Esophagus muscularis mucosa (tissue), 4 donors: ENCODE results near the gene PAX6. TPM values are rescaled to one million over a fixed set of nuclear protein-coding genes. Genes with fewer than 3 reads are reported as not detected.
A peak's percentile ranks its signal among the peaks of the same experiment; 100 is the strongest.

Experiments used
- DNase-seq: peaks from one replicate; pipeline ENCODE4 v3.0.0-alpha.2; 2017; ENCODE audit errors: extremely low spot score
- H3K27ac ChIP-seq, 4 donors: fragments of 200-600 bp; sonication (generic); replicated peaks in 1 of 4; 1 replicate in 3 of 4; 2 replicates in 1 of 4; pipeline ENCODE4 v1.5.1; 2016 to 2019; ENCODE audit warnings: mild to moderate bottlenecking in 1 of 4
- H3K27me3 ChIP-seq, 4 donors: fragments of 200-600 bp; sonication (generic); one replicate each; pipeline versions ENCODE4 v1.5.1 to v1.6.0; 2016 to 2019
- H3K36me3 ChIP-seq, 4 donors: fragments of 200-600 bp; sonication (generic); one replicate each; pipeline ENCODE4 v1.5.1; 2016 to 2019
- H3K4me1 ChIP-seq, 4 donors: fragments of 200-600 bp; sonication (generic); one replicate each; pipeline ENCODE4 v1.5.1; 2016 to 2019
- H3K4me3 ChIP-seq, 4 donors: fragments of 200-600 bp; sonication (generic); 1 replicate in 2 of 4; 2 replicates in 2 of 4; pipeline ENCODE4 v1.5.1; 2016 to 2019; ENCODE audit warnings: mild to moderate bottlenecking in 4 of 4, moderate library complexity in 1 of 4
- H3K9me3 ChIP-seq, 4 donors: fragments of 200-600 bp; sonication (generic); 1 replicate in 3 of 4; 2 replicates in 1 of 4; pipeline ENCODE4 v1.5.1; 2016 to 2019
- EP300 ChIP-seq: sonication (generic); formaldehyde crosslinking; IDR thresholded peaks from one replicate; pipeline ENCODE4 v1.6.1; 2017; ENCODE audit warnings: antibody characterized with exemption
- POLR2A ChIP-seq: fragments of 450-650 bp; IDR thresholded peaks from one replicate; pipeline ENCODE4 v1.6.1; 2017; ENCODE audit warnings: antibody characterized with exemption, moderate library complexity, mild to moderate bottlenecking, low read depth
- POLR2AphosphoS5 ChIP-seq, 2 donors: sonication (generic); formaldehyde crosslinking; IDR thresholded peaks; one replicate each; pipeline ENCODE4 v1.6.1; 2017; ENCODE audit warnings: antibody characterized with exemption in 2 of 2
- WGBS: methylation state at CpG from one replicate; pipeline ENCODE4 v1.1.5; 2018; 5-methylcytosine and 5-hydroxymethylcytosine counted together
- intact Hi-C: fragments of 100-400 bp; cut with DNase I; formaldehyde crosslinking; loops from one replicate; pipeline ENCODE4 v1.15.1; 2023
- total RNA-seq, 4 donors: library from RNA; depleted of rRNA; stranded (reverse); fragments of >200 nt; gene quantifications; one replicate each; pipeline versions ENCODE4 v1.1.0 to v1.2.1, GENCODE V29; 2016
- TF ChIP-seq, protein P1 (sequence below), 3 experiments: fragments of 200-600 bp in 2 of 3; fragments of 450-650 bp in 1 of 3; sonication (generic) in 2 of 3; IDR thresholded peaks; one replicate each; pipeline ENCODE4 v1.5.1; 2017 to 2019; ENCODE audit warnings: antibody characterized with exemption in 3 of 3, mild to moderate bottlenecking in 2 of 3, moderate library complexity in 1 of 3

The PAX6 gene
- total RNA-seq, 4 donors from 2014 or later: 0.06 TPM; not detected in 3

DNA sequence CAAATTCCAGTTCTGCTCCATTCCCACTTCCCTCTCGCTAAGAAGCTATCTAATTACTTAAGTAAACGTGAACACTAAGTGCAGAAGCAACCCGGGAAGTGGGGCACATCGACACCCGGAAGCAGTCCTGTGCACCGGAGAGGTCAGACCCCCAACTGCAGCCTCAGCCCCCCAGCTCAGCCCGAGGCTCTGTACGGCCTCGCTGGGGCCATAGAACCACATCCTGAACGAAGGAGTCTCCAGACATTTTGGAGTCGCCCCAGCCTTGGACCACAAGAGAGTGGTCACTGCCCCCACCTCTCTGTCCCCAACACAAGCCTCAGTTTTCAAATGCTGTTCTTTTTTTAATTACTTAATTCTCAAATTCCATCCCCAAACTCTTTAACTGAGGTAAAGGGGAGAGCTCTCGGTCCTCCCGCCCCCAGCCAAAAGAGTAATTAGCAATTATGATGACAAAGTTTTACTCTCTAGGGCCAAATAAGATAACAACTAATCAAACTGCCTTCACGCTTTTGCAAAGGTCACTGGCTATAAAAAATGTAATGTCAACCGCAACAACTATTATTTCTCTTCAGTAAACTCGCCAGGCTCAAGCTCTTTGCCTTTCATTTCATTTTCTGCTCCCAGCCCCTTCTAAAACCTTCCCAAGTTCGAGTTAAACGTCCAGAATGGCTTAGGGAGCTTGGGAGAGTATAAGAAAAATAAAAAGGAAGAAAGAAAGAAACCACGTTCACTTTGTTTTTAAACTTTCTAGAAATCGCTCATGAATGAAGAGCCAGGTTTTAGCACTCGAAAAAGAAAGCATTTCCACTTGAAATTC is 2.2 kb downstream of the PAX6 start:
- peaks cover 57 to 86% (median 69%) of the 10 kb centered on the region in 4 donors for H3K4me1 ChIP-seq
- no peak overlapping the region for H3K27ac ChIP-seq
- no peak overlapping the region for H3K4me3 ChIP-seq
- DNase-seq: peak; percentile 42
- intact Hi-C loops: no loop called here
- peaks cover 31 to 100% (median 99%) of the 10 kb centered on the region in 4 donors for H3K27me3 ChIP-seq
- 13% methylated on average over 21 of the region's 21 CpGs for WGBS
- no peaks in the 10 kb centered on the region for H3K9me3 ChIP-seq
- TF ChIP-seq POLR2A (no peak), EP300 (no peak), POLR2AphosphoS5 (IDR thresholded peaks at IDR 0.05) (no peak)
- TF ChIP-seq, protein P1, sequence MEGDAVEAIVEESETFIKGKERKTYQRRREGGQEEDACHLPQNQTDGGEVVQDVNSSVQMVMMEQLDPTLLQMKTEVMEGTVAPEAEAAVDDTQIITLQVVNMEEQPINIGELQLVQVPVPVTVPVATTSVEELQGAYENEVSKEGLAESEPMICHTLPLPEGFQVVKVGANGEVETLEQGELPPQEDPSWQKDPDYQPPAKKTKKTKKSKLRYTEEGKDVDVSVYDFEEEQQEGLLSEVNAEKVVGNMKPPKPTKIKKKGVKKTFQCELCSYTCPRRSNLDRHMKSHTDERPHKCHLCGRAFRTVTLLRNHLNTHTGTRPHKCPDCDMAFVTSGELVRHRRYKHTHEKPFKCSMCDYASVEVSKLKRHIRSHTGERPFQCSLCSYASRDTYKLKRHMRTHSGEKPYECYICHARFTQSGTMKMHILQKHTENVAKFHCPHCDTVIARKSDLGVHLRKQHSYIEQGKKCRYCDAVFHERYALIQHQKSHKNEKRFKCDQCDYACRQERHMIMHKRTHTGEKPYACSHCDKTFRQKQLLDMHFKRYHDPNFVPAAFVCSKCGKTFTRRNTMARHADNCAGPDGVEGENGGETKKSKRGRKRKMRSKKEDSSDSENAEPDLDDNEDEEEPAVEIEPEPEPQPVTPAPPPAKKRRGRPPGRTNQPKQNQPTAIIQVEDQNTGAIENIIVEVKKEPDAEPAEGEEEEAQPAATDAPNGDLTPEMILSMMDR (IDR thresholded peaks at IDR 0.05): no peak
- no peaks in the 10 kb centered on the region for H3K36me3 ChIP-seq

DNA sequence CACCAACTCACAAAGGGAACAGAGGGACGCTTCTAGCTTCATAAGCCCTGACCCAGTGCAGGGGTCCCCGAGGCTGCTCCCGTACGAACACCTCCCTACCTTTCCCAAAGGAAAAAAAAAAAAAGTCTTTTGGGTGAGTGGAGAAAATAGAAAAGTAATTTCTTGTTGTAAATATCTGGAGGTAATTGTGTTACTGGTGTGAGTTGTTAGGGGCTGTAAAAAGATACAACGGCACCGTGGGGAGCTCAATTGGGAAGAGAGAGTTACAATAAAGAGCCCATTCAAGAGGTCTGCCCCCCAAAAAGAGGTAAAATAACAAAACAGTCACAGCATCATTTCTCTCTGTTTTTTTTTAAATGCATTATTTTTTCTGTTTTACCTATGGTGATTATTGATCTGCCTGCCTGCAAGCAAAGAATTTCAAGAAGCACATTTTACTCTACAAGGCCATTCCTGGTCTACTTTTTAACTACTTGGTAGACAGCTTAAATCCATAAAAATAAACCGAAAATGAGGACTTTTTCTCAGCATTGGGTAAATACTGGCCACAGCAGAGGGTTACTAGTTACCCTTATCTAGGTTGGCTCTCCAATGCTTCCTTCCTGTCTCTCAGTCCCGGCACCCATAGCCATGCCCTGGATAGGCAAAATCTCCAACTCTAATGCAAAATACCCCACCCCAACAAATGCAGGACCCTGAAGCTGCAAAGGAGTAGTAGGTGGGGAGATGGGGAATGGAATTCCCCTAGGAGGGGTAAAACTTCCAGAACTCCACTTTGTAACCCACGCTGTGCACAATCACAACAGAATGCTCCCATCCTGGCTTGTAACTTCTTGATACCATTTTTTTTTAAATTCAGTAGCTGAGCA is 3.1 kb downstream of the PAX6 start:
- Histone ChIP-seq H3K4me1 (peaks cover 48 to 85% (median 62%) of the 10 kb centered on the region in 4 donors), H3K4me3 (no peak overlapping the region), H3K27me3 (peaks cover 31 to 100% (median 100%) of the 10 kb centered on the region in 4 donors), H3K36me3 (no peaks in the 10 kb centered on the region), H3K27ac (no peak overlapping the region), H3K9me3 (no peaks in the 10 kb centered on the region)
- WGBS: 9% methylated on average over 8 of the region's 9 CpGs
- TF ChIP-seq EP300 (no peak), POLR2AphosphoS5 (IDR thresholded peaks at IDR 0.05) (no peak), POLR2A (no peak)
- TF ChIP-seq, protein P1 (IDR thresholded peaks at IDR 0.05): no peak
- no peak for DNase-seq
- intact Hi-C loops: no loop called here

DNA sequence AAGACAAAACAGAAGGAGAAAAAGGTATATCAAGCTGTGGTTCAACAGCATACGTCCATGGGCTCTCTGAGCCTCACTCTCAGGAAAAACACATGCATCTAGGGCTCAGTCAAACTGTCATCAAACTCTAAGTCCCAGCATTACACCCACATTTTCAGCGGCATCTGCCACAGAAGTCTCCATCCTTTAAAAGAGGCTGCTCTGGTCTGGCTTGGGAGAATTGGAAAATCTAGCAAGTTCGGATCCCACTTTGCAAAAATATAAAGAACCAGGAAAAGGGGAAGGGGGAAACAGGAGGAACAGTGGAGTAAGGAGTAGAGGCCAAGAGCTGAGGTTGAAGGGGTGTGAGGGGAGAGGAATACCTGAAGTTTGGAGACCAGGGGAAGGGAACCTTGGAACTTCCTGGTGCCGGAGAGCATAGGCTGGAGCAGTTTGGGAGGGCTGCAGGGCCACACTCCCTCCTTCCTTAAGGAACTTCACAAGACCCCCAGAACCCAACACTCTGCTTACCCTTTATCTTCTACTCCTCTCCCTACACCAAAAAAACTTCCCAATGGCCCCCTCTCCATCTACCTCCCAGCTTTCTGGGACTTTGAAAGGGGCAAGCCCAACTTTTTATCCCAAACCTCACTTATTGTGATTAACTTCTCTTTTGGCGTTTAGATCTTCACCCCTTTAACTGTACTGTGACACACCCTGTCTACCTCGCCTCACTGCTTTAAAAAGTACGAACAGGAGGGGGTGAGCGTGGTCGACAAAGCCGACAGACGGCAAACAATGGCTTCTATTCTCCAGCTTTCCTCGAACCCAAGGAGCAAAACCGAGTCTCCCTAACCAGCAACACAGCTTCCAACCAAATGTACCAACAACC is 4.0 kb downstream of the PAX6 start:
- DNase-seq: peak; percentile 55
- TF ChIP-seq POLR2A (no peak), EP300 (no peak), POLR2AphosphoS5 (IDR thresholded peaks at IDR 0.05) (no peak)
- TF ChIP-seq, protein P1 (IDR thresholded peaks at IDR 0.05): no peak
- H3K9me3 ChIP-seq: no peaks in the 10 kb centered on the region
- H3K4me1 ChIP-seq: peaks cover 39 to 76% (median 53%) of the 10 kb centered on the region in 4 donors
- H3K4me3 ChIP-seq: no peak overlapping the region
- no peak overlapping the region for H3K27ac ChIP-seq
- no peaks in the 10 kb centered on the region for H3K36me3 ChIP-seq
- intact Hi-C loops: no loop called here
- 21% methylated on average over 13 of the region's 13 CpGs for WGBS
- H3K27me3 ChIP-seq: peaks cover 24 to 100% (median 100%) of the 10 kb centered on the region in 4 donors

DNA sequence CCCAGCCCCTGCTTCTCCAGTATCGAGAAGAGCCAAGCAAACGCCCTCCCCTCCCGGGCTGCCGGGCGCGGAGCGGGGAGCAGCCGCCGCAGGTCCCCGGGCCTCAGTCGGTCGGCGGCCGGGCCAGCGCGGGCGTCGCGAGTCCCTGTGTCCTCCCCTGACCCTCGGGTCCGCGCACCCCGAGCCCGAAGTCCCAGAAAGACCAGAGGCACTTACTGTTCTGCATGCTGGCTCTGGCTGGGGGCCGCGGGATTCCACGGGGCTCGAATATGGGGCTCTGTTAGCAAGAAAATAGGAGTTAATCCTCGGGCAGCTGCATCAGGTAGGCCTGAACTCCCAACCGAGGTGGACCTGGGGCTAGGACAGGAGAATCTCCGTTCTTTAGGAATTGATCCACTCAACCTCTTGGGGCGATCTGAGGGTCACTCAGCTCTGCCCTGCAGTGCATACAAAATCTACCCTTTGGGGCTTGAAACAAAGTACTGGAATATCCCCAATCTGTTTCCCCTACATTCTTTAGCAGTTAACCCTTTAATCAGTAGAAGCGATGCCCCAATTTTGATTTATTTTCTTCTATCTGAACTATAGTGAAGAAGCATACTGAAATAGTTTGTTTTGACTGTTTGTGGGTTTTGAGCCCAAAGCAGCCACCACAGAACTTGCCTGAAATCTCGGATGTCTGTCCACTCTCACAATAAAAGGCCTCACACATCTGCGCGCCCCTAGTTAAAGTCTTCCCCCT is 4.8 kb downstream of the PAX6 start:
- 12% methylated on average over 16 of the region's 36 CpGs for WGBS

More for the DNA sequence above, 4.8 kb downstream of the PAX6 start:
- Histone ChIP-seq H3K4me1 (peaks cover 31 to 68% (median 45%) of the 10 kb centered on the region in 4 donors), H3K9me3 (no peaks in the 10 kb centered on the region), H3K36me3 (no peaks in the 10 kb centered on the region), H3K27ac (no peak overlapping the region), H3K27me3 (peaks cover 24 to 100% (median 100%) of the 10 kb centered on the region in 4 donors), H3K4me3 (no peak overlapping the region)
- peak; percentile 50 for DNase-seq
- intact Hi-C loops: no loop called here
- no peak for TF ChIP-seq POLR2AphosphoS5 (IDR thresholded peaks at IDR 0.05)
- TF ChIP-seq, protein P1 (IDR thresholded peaks at IDR 0.05): no peak
- no peak for TF ChIP-seq EP300
- TF ChIP-seq POLR2A: no peak
